HEK293T (cell line): ENCODE measurements around the gene CADM1.

Experiments used
- CTCF ChIA-PET: fragments of 350-600 bp; formaldehyde crosslinking; extraction: SDS; loops from one replicate; lab custom pipeline; 2021; ENCODE audit warnings: antibody characterized with exemption, inconsistent platforms; lab: Yijun Ruan, JAX
- POLR2A ChIA-PET: fragments of 350-600 bp; formaldehyde crosslinking; extraction: SDS; loops from one replicate; lab custom pipeline; 2020; ENCODE audit warnings: antibody characterized with exemption, inconsistent platforms; lab: Yijun Ruan, JAX
- DNase-seq: peaks from one replicate; pipeline ENCODE4 v3.0.0; 2012; ENCODE audit warnings: mixed read lengths; ENCODE audit errors: extremely low spot score
- ARNT ChIP-seq: fragments of 450-650 bp; IDR thresholded peaks from 2 replicates; pipeline ENCODE4 v1.6.1; 2017; ENCODE audit warnings: mild to moderate bottlenecking
- BHLHE40 ChIP-seq: fragments of 450-650 bp; IDR thresholded peaks from 2 replicates; pipeline ENCODE4 v1.6.1; 2016; ENCODE audit warnings: mild to moderate bottlenecking, moderate library complexity, borderline replicate concordance
- CTBP1 ChIP-seq: fragments of 450-650 bp; IDR thresholded peaks from 2 replicates; pipeline ENCODE4 v1.6.1; 2016; ENCODE audit warnings: borderline replicate concordance
- ELF4 ChIP-seq: fragments of 450-650 bp; IDR thresholded peaks from 2 replicates; pipeline ENCODE4 v1.6.1; 2017; ENCODE audit warnings: antibody characterized with exemption
- FOXA1 ChIP-seq: fragments of 450-650 bp; IDR thresholded peaks from 2 replicates; pipeline ENCODE4 v1.6.1; 2016; ENCODE audit warnings: mild to moderate bottlenecking
- FOXK2 ChIP-seq: fragments of 450-650 bp; IDR thresholded peaks from 2 replicates; pipeline ENCODE4 v1.6.1; 2016; ENCODE audit warnings: mild to moderate bottlenecking
- FOXM1 ChIP-seq: fragments of 450-650 bp; IDR thresholded peaks from 2 replicates; pipeline ENCODE4 v1.6.1; 2017; ENCODE audit warnings: mild to moderate bottlenecking, borderline replicate concordance
- HDGF ChIP-seq: fragments of 450-650 bp; IDR thresholded peaks from 2 replicates; pipeline ENCODE4 v1.6.1; 2017; ENCODE audit warnings: antibody characterized with exemption, borderline replicate concordance
- L3MBTL2 ChIP-seq: fragments of 450-650 bp; conservative IDR thresholded peaks from 2 replicates; pipeline ENCODE4 v1.6.1; 2016; ENCODE audit warnings: mild to moderate bottlenecking
- LEF1 ChIP-seq: fragments of 450-650 bp; IDR thresholded peaks from 2 replicates; pipeline ENCODE4 v1.6.1; 2017; ENCODE audit warnings: mild to moderate bottlenecking, borderline replicate concordance
- NFRKB ChIP-seq: fragments of 450-650 bp; IDR thresholded peaks from 2 replicates; pipeline ENCODE4 v1.6.1; 2016; ENCODE audit warnings: mild to moderate bottlenecking, moderate library complexity
- SP1 ChIP-seq: fragments of 450-650 bp; IDR thresholded peaks from 2 replicates; pipeline ENCODE4 v1.6.1; 2017
- SUZ12 ChIP-seq: fragments of 450-650 bp; IDR thresholded peaks from 2 replicates; pipeline ENCODE4 v1.6.1; 2016; ENCODE audit warnings: mild to moderate bottlenecking
- TARDBP ChIP-seq: fragments of 450-650 bp; IDR thresholded peaks from 2 replicates; pipeline ENCODE4 v1.6.1; 2016
- ZNF384 ChIP-seq: fragments of 450-650 bp; IDR thresholded peaks from 2 replicates; pipeline ENCODE4 v1.6.1; 2016
- TF ChIP-seq, protein P1 (sequence below): fragments of 450-650 bp; IDR thresholded peaks from 2 replicates; pipeline ENCODE4 v1.6.1; 2016

CADM1 gene

DNA sequence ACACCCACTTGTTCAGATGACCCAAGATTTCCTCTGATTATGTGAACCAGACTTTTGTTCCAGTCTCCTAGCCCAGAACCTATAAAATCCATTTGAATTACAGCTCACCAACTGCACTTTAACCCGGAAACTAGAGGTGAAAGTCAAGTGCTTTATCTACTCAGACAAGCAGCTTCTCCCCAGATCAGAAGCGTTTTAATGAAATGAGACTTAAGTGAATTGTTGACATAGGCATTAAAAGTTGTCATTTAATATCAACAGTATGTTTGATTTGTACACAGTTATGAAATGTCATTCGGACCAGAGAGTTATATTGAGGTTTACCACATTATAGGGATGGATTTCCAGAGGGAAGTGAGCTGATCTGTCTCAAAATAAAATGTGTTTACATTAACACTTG is 52.0 kb downstream of the CADM1 start:
- no peak for DNase-seq
- CTCF ChIA-PET: interaction anchor here (1.9 kb wide), 1 partner anchor 15 kb away, joined by 5 read pairs; no protein-coding TSS in a partner anchor
- TF ChIP-seq L3MBTL2 (no peak), TARDBP (no peak), ELF4 (no peak), SP1 (no peak), FOXM1 (no peak), ZNF384 (no peak), CTBP1 (no peak), LEF1 (no peak), SUZ12 (no peak)
- TF ChIP-seq, protein P1, sequence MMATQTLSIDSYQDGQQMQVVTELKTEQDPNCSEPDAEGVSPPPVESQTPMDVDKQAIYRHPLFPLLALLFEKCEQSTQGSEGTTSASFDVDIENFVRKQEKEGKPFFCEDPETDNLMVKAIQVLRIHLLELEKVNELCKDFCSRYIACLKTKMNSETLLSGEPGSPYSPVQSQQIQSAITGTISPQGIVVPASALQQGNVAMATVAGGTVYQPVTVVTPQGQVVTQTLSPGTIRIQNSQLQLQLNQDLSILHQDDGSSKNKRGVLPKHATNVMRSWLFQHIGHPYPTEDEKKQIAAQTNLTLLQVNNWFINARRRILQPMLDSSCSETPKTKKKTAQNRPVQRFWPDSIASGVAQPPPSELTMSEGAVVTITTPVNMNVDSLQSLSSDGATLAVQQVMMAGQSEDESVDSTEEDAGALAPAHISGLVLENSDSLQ: no peak
- POLR2A ChIA-PET: interaction anchor here (1.0 kb wide), 1 partner anchor 10 kb away, joined by 4 read pairs; no protein-coding TSS in a partner anchor

DNA sequence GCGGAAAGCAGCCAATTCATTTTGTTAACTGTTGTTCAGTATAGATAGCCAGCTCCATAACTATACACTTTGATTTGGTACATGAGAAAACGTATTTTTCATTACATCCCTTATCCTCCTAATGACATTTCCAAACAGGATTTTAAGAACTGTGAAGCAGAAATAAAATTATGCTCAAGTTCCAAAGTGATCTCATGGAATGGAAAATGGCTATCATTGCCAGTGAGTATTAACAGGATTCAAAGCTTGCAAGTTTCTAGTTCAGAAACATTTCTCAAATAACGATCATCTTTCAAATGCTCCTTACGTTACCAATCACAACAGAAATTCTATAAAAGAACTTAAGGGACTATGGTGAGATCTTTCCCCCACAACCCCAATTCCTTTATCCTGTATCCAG is 53.7 kb downstream of the CADM1 start:
- ChIA-PET POLR2A (no interaction called here), CTCF (no interaction called here)
- no peak for DNase-seq
- TF ChIP-seq FOXM1: no peak
- TF ChIP-seq TARDBP: no peak
- no peak for TF ChIP-seq CTBP1

DNA sequence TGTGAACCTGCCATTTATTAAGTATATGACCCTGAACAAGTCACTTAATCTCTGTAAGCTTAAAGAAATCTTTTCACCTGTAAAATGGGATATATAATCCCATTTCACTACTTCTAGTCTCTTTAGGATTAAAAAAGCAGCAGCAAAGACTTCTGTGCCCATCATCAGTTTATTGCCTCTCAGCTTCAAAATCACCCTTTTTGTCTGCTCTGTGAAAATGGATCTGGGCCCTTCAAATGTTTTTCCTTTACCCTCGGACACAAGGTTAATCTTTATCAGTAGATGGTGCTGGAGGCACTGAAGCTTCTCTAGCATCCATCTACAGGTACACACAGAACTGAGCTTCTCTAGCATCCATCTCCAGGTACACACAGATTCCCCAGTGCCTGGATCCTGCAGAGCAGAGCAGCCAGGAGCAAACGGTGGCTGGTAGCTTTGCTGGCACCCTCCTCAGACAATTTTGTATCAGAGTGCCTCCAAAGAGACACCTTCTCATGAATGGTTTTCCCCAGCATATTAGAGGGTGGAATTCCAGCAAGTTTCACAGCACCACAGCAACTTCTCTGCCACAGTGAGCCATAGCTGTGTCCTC is 56.8 kb downstream of the CADM1 start:
- TF ChIP-seq NFRKB (no peak), FOXK2 (no peak), FOXM1 (no peak), ZNF384 (no peak), CTBP1 (no peak), L3MBTL2 (no peak)
- TF ChIP-seq, protein P1: no peak
- ChIA-PET POLR2A (no interaction called here), CTCF (no interaction called here)
- DNase-seq: no peak

DNA sequence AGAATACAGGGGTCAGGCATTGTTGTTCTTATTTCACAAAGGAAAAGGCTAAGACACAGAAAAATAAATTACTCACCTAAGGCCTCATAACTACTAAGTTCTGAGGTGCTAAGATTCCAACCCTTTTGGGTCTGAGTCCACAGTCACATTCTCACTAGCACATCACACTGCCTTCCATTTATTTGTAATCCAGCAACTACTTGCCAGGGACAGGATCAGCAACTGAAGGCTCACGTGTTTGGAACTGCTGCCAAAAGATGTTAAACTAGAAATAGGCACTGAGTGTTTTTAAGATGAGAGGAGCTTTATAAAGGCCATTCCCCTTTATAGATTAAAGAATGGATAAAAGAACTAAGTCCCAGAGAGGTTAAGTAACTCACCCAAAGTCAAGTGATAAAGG is 58.0 kb downstream of the CADM1 start:
- POLR2A ChIA-PET: no interaction called here
- no peak for DNase-seq
- CTCF ChIA-PET: no interaction called here
- TF ChIP-seq BHLHE40: no peak
- TF ChIP-seq L3MBTL2: no peak
- TF ChIP-seq ARNT: no peak
- TF ChIP-seq ELF4: no peak
- TF ChIP-seq NFRKB: no peak

DNA sequence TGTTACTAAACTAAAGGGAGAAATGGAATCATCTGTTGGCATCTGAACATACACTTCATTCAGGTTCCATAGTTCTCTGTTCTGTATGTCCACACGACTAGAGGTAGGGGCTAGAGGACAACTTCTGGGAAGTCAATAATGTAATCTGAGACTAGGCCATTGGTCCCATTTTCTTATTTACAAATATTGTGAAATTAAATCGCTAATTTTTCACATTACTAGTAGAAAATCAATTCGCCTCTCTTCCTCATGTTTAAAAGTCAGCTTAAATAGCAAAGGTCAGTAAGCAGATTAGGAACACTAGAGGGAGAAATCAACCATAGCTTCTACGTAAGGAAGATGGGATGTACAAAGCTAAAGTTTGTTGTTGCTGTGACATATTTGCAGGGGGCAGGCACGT is 59.7 kb downstream of the CADM1 start:
- ChIA-PET CTCF (no interaction called here), POLR2A (no interaction called here)
- no peak for DNase-seq
- TF ChIP-seq ZNF384: no peak
- TF ChIP-seq FOXM1: no peak
- no peak for TF ChIP-seq TARDBP
- TF ChIP-seq LEF1: no peak
- TF ChIP-seq, protein P1: no peak
- no peak for TF ChIP-seq FOXK2
- TF ChIP-seq L3MBTL2: no peak
- no peak for TF ChIP-seq SUZ12
- TF ChIP-seq CTBP1: no peak
- TF ChIP-seq NFRKB: no peak
- no peak for TF ChIP-seq BHLHE40
- TF ChIP-seq FOXA1: no peak

DNA sequence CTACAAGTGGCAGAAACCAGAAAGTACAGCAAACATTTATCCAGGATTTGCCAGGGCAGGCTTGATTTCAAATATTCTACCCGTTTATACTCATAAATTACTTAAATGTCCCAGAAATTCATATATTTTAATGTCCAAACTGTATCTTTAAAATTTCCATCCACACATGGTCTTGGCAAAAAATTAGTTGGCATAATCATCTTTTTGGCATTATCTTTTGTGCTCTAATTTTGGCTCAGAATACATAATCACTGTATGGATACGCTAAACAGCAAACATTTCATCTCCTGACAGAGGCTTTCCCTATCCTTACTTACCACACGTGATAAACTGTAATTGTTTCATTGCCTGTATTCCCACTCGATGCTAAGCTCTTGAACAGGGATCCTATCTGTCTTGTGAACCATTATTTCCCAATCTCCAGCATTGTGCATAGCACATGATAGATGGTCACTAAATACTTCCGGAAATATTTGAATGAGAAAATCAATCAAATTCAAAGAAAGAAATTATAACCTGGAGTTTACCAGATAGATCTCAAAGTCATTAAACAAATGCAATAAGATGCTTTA is 64.2 kb downstream of the CADM1 start:
- TF ChIP-seq CTBP1: no peak
- TF ChIP-seq TARDBP: no peak
- TF ChIP-seq FOXA1: no peak
- TF ChIP-seq ZNF384: no peak
- no peak for TF ChIP-seq ELF4
- no peak for TF ChIP-seq ARNT
- no peak for TF ChIP-seq NFRKB
- TF ChIP-seq, protein P1: no peak
- no peak for TF ChIP-seq L3MBTL2
- TF ChIP-seq SUZ12: no peak
- TF ChIP-seq HDGF: no peak
- POLR2A ChIA-PET: no interaction called here
- no peak for DNase-seq
- CTCF ChIA-PET: interaction anchor here (0.7 kb wide), 1 partner anchor 27 kb away, joined by 5 read pairs; no protein-coding TSS in a partner anchor
